ENCODE measurements around the gene COMMD10.

- no peak for TF ChIP-seq CTCF (IDR thresholded peaks at IDR 0.05)
- TF ChIP-seq POLR2A (IDR thresholded peaks at IDR 0.05): no peak
Observed at GRCh38 chr5:116135344-116135743, 50.5 kb downstream of the COMMD10 start.

Data from Peyer's patch (tissue), 4 donors.